ENCODE results near the gene MBD3L5.

DNA sequence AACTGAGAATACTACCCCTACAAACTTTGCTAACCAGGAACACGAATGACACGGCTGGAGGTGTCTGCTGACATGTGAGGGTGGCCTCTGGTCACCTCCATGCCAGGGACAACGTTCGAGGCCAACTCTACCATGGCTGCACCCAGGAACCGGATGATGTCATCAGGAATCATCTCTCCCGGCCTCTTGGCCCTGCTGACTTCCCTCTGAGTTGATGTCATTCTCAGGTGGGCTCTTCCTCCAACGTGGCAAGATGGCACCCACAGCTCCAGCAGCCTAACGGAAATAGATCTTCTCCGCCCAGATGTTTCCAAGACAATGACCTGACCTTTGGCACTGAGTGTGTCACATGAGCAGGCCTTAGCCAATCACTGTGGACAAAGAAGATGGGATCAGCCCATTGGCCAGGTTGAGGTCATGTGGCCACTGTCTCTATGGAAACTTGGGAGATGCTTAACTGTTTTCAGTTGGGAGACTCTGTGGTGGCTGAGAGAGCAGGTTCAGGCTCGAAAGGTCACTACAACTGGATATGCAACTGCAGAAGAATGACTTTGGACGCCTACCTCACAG lies 24.2 kb upstream of the MBD3L5 start:
- TF ChIP-seq, protein P1, sequence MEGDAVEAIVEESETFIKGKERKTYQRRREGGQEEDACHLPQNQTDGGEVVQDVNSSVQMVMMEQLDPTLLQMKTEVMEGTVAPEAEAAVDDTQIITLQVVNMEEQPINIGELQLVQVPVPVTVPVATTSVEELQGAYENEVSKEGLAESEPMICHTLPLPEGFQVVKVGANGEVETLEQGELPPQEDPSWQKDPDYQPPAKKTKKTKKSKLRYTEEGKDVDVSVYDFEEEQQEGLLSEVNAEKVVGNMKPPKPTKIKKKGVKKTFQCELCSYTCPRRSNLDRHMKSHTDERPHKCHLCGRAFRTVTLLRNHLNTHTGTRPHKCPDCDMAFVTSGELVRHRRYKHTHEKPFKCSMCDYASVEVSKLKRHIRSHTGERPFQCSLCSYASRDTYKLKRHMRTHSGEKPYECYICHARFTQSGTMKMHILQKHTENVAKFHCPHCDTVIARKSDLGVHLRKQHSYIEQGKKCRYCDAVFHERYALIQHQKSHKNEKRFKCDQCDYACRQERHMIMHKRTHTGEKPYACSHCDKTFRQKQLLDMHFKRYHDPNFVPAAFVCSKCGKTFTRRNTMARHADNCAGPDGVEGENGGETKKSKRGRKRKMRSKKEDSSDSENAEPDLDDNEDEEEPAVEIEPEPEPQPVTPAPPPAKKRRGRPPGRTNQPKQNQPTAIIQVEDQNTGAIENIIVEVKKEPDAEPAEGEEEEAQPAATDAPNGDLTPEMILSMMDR (IDR thresholded peaks at IDR 0.05), result no peak
- TF ChIP-seq, protein P2, sequence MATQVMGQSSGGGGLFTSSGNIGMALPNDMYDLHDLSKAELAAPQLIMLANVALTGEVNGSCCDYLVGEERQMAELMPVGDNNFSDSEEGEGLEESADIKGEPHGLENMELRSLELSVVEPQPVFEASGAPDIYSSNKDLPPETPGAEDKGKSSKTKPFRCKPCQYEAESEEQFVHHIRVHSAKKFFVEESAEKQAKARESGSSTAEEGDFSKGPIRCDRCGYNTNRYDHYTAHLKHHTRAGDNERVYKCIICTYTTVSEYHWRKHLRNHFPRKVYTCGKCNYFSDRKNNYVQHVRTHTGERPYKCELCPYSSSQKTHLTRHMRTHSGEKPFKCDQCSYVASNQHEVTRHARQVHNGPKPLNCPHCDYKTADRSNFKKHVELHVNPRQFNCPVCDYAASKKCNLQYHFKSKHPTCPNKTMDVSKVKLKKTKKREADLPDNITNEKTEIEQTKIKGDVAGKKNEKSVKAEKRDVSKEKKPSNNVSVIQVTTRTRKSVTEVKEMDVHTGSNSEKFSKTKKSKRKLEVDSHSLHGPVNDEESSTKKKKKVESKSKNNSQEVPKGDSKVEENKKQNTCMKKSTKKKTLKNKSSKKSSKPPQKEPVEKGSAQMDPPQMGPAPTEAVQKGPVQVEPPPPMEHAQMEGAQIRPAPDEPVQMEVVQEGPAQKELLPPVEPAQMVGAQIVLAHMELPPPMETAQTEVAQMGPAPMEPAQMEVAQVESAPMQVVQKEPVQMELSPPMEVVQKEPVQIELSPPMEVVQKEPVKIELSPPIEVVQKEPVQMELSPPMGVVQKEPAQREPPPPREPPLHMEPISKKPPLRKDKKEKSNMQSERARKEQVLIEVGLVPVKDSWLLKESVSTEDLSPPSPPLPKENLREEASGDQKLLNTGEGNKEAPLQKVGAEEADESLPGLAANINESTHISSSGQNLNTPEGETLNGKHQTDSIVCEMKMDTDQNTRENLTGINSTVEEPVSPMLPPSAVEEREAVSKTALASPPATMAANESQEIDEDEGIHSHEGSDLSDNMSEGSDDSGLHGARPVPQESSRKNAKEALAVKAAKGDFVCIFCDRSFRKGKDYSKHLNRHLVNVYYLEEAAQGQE (IDR thresholded peaks at IDR 0.05; ENCODE audit: insufficient read depth in 1 of 2, low read depth in 2 of 2, low read length in 1 of 2), result no peak

Measured in Panc1 (cell line).